ENCODE results near the gene BTG1. TPM values are rescaled to one million over a fixed set of nuclear protein-coding genes. Genes with fewer than 3 reads are reported as not detected.

The BTG1 gene
- total and polyA plus RNA-seq, 2 experiments from 2014 or later = 61.2 to 219 TPM

DNA sequence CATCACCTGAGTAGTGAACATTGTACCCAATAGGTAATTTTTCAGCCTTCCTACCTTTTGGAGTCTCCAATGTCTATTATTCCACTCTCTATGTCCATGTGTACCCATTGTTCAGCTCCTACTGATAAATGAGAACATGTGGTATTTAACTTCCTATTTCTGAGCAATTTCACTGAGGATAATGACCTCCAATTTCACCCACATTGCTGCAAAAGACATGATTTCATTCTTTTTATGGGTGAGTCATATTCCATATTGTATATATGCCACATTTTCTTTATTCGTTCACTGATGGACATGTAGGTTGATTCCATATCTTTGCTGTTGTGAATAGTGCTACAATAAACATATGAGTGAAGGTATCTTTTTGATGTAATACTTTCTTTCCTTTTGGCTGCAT lies 16.4 kb upstream of the BTG1 start:
- Histone ChIP-seq H3K4me3 (no peak overlapping the region), H3K4me1 (ENCODE audit: low read depth) (peaks cover 8% of the 10 kb centered on the region), H3K27ac (no peak overlapping the region), H3K9me3 (ENCODE audit: low read depth) (no peaks in the 10 kb centered on the region), H3K36me3 (no peaks in the 10 kb centered on the region), H3K27me3 (no peaks in the 10 kb centered on the region)
- TF ChIP-seq, protein P1, sequence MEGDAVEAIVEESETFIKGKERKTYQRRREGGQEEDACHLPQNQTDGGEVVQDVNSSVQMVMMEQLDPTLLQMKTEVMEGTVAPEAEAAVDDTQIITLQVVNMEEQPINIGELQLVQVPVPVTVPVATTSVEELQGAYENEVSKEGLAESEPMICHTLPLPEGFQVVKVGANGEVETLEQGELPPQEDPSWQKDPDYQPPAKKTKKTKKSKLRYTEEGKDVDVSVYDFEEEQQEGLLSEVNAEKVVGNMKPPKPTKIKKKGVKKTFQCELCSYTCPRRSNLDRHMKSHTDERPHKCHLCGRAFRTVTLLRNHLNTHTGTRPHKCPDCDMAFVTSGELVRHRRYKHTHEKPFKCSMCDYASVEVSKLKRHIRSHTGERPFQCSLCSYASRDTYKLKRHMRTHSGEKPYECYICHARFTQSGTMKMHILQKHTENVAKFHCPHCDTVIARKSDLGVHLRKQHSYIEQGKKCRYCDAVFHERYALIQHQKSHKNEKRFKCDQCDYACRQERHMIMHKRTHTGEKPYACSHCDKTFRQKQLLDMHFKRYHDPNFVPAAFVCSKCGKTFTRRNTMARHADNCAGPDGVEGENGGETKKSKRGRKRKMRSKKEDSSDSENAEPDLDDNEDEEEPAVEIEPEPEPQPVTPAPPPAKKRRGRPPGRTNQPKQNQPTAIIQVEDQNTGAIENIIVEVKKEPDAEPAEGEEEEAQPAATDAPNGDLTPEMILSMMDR (IDR thresholded peaks at IDR 0.05; ENCODE audit: low read depth, low read length) = no peak
- DNase-seq (ENCODE audit: low read depth in 1 of 2, low spot score in 1 of 2) = no peak

DNA sequence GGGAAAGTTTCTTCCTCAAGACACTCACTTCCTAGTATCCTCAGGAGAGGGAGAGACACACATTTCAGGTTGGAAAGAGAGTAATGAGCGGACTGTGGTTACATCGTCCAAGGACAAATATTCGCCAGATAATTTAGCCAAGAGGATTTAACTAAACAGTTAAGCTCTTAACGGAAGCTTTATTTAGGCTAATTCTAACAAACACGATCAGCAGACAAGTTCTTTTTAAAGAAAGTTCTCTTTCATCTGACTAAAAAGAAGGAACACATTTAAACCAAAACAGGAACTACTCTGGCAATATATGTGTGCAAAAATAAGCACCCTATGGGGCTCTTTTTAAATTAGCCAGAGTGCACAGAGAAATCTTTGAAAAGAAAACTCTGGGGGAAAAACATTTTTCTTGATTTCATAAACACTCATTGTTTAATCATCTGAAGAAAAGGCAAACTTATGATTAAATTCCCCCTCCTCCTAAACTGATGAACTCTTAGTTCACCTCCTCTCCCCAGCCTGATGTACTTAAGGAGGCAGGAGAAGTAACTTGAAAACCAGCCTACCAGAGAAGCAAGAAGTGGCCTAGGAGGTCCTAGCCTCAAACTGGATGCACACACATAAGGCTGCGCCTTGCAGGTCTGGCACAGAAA lies 13.3 kb upstream of the BTG1 start:
- H3K27me3 ChIP-seq = no peaks in the 10 kb centered on the region
- H3K27ac ChIP-seq = peak overlapping the region; percentile 3
- no peak overlapping the region for H3K4me3 ChIP-seq
- TF ChIP-seq, protein P1 (IDR thresholded peaks at IDR 0.05; ENCODE audit: low read depth, low read length) = no peak
- no peaks in the 10 kb centered on the region for H3K4me1 ChIP-seq (ENCODE audit: low read depth)
- H3K36me3 ChIP-seq = no peaks in the 10 kb centered on the region
- H3K9me3 ChIP-seq (ENCODE audit: low read depth) = no peaks in the 10 kb centered on the region
- no peak for DNase-seq (ENCODE audit: low read depth in 1 of 2, low spot score in 1 of 2)

DNA sequence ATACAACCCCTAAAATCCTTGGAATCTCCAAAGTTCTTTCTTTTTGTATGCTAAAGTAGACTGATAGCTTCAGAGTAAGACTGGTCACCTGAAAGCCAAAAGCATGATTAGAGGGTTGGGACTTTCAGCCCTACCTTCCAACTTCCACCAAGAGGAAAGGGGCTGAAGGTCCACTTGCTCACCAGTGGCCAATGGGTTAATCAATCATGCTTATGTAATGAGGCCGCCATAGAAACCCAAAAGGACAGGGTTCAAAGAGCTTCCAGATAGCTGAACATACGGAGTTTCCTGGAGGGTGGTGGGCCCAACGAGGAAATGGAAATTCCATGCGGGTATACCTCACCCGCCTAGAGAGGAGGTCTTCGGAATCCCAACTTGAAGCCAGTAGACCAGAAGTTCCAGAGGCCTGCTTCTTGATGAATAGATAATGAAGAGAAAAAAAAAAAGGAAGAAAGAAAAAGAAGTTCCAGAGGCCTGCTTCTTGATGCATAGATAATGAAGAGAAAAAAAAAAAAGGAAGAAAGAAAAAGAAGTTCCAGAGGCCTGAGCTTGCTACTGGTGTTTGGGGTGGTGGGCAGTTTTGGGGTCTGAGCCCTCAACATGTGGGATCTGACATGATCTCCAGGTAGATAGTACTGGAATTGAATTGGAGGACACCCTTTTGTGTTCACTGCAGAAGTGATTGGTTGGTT lies 11.2 kb upstream of the BTG1 start:
- Histone ChIP-seq H3K4me1 (ENCODE audit: low read depth) (no peaks in the 10 kb centered on the region), H3K9me3 (ENCODE audit: low read depth) (no peaks in the 10 kb centered on the region), H3K36me3 (no peaks in the 10 kb centered on the region), H3K4me3 (no peak overlapping the region), H3K27me3 (no peaks in the 10 kb centered on the region), H3K27ac (no peak overlapping the region)
- no peak for DNase-seq (ENCODE audit: low read depth in 1 of 2, low spot score in 1 of 2)
- TF ChIP-seq, protein P1 (IDR thresholded peaks at IDR 0.05; ENCODE audit: low read depth, low read length) = no peak

DNA sequence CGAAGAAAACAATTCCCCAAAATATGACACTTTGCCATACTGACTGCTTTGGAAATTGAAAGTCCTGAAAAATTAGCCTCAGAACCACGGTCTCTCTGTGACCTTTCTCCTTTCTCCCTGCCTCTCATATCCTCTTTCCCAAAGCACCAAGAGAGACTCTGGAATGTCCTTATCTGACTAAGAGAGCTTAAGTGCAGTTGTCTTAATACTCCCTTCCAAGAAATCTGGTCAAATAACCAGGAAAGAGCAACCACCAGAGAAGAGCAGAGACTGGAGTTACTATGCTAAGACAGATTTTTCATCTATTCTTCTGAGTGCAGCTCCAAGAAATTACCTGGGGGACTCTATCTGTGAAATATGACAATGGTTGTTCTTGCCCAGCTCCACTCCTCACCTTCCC lies 10.5 kb upstream of the BTG1 start:
- TF ChIP-seq, protein P1 (IDR thresholded peaks at IDR 0.05; ENCODE audit: low read depth, low read length) = no peak
- no peaks in the 10 kb centered on the region for H3K4me1 ChIP-seq (ENCODE audit: low read depth)
- H3K4me3 ChIP-seq = no peak overlapping the region

DNA sequence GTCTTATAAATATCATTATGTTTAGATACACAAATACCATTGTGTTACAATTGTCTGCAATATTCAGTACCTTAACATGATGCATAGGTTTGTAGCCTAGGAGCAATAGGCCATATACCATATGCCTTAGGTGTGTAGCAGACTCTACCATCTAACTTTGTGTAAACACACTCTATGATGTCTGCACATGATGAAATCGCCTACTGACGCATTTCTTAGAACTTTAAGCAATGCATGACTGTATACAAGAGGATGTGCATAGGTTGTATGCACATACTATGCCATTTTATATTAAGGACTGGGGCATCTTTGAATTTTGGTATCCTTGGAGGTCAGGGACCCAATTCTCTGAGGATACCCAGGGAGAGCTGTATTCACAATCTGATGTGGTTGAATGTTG lies 10.1 kb upstream of the BTG1 start:
- no peak overlapping the region for H3K27ac ChIP-seq
- H3K36me3 ChIP-seq = no peaks in the 10 kb centered on the region
- no peaks in the 10 kb centered on the region for H3K4me1 ChIP-seq (ENCODE audit: low read depth)
- H3K27me3 ChIP-seq = no peaks in the 10 kb centered on the region
- no peaks in the 10 kb centered on the region for H3K9me3 ChIP-seq (ENCODE audit: low read depth)
- no peak overlapping the region for H3K4me3 ChIP-seq
- no peak for DNase-seq (ENCODE audit: low read depth in 1 of 2, low spot score in 1 of 2)
- TF ChIP-seq, protein P1 (IDR thresholded peaks at IDR 0.05; ENCODE audit: low read depth, low read length) = no peak

More for the DNA sequence above, 10.5 kb upstream of the BTG1 start:
- Histone ChIP-seq H3K36me3 (no peaks in the 10 kb centered on the region), H3K9me3 (ENCODE audit: low read depth) (no peaks in the 10 kb centered on the region), H3K27ac (no peak overlapping the region), H3K27me3 (no peaks in the 10 kb centered on the region)
- no peak for DNase-seq (ENCODE audit: low read depth in 1 of 2, low spot score in 1 of 2)
